HG03095 (cell line): ENCODE data around the gene FUT7.
"Not testable (repeated sequence)": the region's sequence is repeated elsewhere in the genome, so short reads cannot be mapped to it uniquely, and the experiment has no call there.

ENCODE experiments used
- ATAC-seq: cut with Tn5 transposase; IDR thresholded peaks from one replicate; pipeline ENCODE4 v1.9.1; 2021; ENCODE audit warnings: moderate library complexity; ENCODE audit not compliant: unreplicated experiment

Gene FUT7

GRCh38 chr9:137066096-137066861 lies 34.4 kb upstream of the FUT7 start:
- ATAC-seq = no peak

- no peak for ATAC-seq
Measured at GRCh38 chr9:137065336-137065967, 33.6 kb upstream of the FUT7 start.

- no peak for ATAC-seq
Measured at GRCh38 chr9:137064880-137065164, 32.9 kb upstream of the FUT7 start.

GRCh38 chr9:137064027-137064879 lies 32.4 kb upstream of the FUT7 start:
- ATAC-seq = no peak

GRCh38 chr9:137063311-137064026 lies 31.6 kb upstream of the FUT7 start:
- ATAC-seq = no peak

GRCh38 chr9:137062798-137063197 lies 30.9 kb upstream of the FUT7 start:
- ATAC-seq = not testable (repeated sequence)

GRCh38 chr9:137062384-137062783 lies 30.5 kb upstream of the FUT7 start:
- ATAC-seq = no peak

- no peak for ATAC-seq
Measured at GRCh38 chr9:137058521-137059234, 26.8 kb upstream of the FUT7 start.

- ATAC-seq = no peak
Measured at GRCh38 chr9:137057545-137057944, 25.7 kb upstream of the FUT7 start.

- no peak for ATAC-seq
Measured at GRCh38 chr9:137056739-137057415, 25.0 kb upstream of the FUT7 start.

- no peak for ATAC-seq
Measured at GRCh38 chr9:137055385-137056364, 23.8 kb upstream of the FUT7 start.

- no peak for ATAC-seq
Measured at GRCh38 chr9:137054932-137055384, 23.1 kb upstream of the FUT7 start.

GRCh38 chr9:137053944-137054931 lies 22.4 kb upstream of the FUT7 start, which contains the start of gene ENTPD2:
TSS of gene ENTPD2 (minus strand) at chr9:137054061. CDS start at chr9:137053997, 64 bp downstream.
- ATAC-seq = no peak

- ATAC-seq = no peak
Measured at GRCh38 chr9:137052998-137053943, 21.4 kb upstream of the FUT7 start.

GRCh38 chr9:137052293-137052692 lies 20.4 kb upstream of the FUT7 start:
- no peak for ATAC-seq

GRCh38 chr9:137051145-137051724 lies 19.3 kb upstream of the FUT7 start:
- no peak for ATAC-seq
